Right cardiac atrium (tissue), 5 donors: ENCODE measurements around the gene VSX1. TPM values are rescaled to one million over a fixed set of nuclear protein-coding genes. Genes with fewer than 3 reads are reported as not detected.

ENCODE experiments used
- ATAC-seq, 2 donors: fragments of 200-7000 bp; cut with Tn5 transposase; one replicate each; pipeline versions ENCODE4 v1.8.0 to v1.9.1; 2020; ENCODE audit warnings: moderate library complexity in 2 of 2, mild to moderate bottlenecking in 1 of 2
- DNase-seq, 3 donors: peaks; one replicate each; pipeline ENCODE4 v3.0.0-alpha.2; 2020
- H3K27ac ChIP-seq: one replicate; pipeline ENCODE4 v1.5.1; 2013; ENCODE audit warnings: mild to moderate bottlenecking, low read length, control low read depth, moderate library complexity
- H3K27me3 ChIP-seq: one replicate; pipeline ENCODE4 v1.6.1; 2013; ENCODE audit not compliant: control insufficient read depth, insufficient read depth
- H3K4me1 ChIP-seq: one replicate; pipeline ENCODE4 v1.6.1; 2013; ENCODE audit warnings: low read length; ENCODE audit not compliant: control insufficient read depth, insufficient read depth
- H3K4me3 ChIP-seq: one replicate; pipeline ENCODE4 v1.5.1; 2013; ENCODE audit warnings: low read length, control low read depth
- H3K9me3 ChIP-seq: one replicate; pipeline ENCODE4 v1.6.1; 2013; ENCODE audit warnings: low read length; ENCODE audit not compliant: control insufficient read depth
- WGBS: extraction: QIAGEN DNeasy Blood & Tissue Kit; methylation state at CpG from one replicate; pipeline ENCODE4 v1.1.7; 2013; 5-methylcytosine and 5-hydroxymethylcytosine counted together
- intact Hi-C, 4 donors: fragments of 100-400 bp; cut with DNase I; formaldehyde crosslinking; loops; one replicate each; pipeline versions ENCODE4 v1.11.0 to v1.14.0; 2022 to 2023
- long read RNA-seq, 4 donors: library from polyadenylated mRNA; unstranded; transcript quantifications; one replicate each; pipeline ENCODE4 v2.0.0, GENCODE V29; 2020 to 2021
- polyA plus RNA-seq: library from polyadenylated mRNA; stranded (reverse); fragments of 200-250 nt; gene quantifications from one replicate; pipeline ENCODE4 v1.2.3, GENCODE V29; 2013
- total RNA-seq, 4 donors: library from RNA; stranded (reverse); fragmentation: NEBNext Ultra II Directional; extraction: Animal tissue kit (Norgen Biotek cat#: 25700); gene quantifications; one replicate each; pipeline ENCODE4 v1.2.1, GENCODE V29; 2021
- donor health status: healthy with polysubstance abuse.
- donor health status: DM: no; HTN: yes; CAD: no.
- donor health status: DM: no; HTN: no; CAD: no.
- donor health status: DM: no; HTN: yes; CAD: no; lungs with severe emphysema.
- donor health status: DM: yes; HTN: yes; CAD: no.

VSX1 gene
- under 1 TPM in 1 of 4 donors, not detected in 3; 0.44 TPM for total RNA-seq
- polyA plus RNA-seq, result 0.27 TPM
- long read RNA-seq, donor 1, result 0 reads
- long read RNA-seq, donor 2, partial matches to known transcripts, result 0 of 1 reads
- long read RNA-seq, donor 2, other reads (novel, unspliced or antisense), result 1 of 1 reads
- long read RNA-seq, donor 3, result 0 reads
- long read RNA-seq, donor 4, partial matches to known transcripts, result 0 of 2 reads
- long read RNA-seq, donor 4, other reads (novel, unspliced or antisense), result 0 of 2 reads

DNA sequence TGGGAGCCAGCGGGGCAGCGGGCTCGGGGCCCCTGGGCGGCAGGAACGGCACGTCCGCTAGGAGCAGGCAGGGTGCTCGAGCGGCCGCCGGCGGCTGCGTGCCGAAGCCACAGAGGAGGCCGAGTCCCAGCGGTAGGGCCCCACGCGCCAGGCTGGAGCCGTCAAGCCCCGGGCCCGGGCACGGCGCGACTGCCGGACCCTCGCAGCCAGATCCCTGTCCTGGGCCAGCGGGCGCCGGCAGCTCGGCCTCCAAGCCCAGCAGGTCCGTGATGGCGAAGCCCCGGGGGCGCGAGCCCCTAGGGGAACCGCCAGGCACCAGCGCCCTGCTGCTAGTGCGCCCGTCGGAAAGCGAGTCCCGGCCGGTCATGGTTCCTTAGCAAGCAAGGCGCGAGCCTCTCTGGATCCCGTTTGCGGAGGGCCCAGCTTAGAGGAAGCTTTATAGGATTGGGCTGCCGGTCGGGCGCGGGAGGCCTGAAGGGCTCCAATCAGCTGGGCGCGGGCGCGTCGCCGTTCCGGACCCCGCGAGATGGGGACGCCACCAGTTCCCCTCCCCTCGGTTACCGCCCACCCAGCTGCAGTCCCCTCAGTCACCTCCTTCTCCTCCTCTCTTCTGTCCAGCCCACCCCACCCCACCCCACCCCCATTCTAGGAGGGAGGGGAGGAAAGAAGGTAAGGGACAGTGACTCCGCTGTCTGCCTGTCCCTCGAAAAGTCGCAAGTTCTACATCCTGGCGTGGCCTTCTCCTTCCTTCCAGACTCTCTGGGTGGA is at the start of gene VSX1:
TSS of gene VSX1 (minus strand) at position 412 of the 768 bp plus-strand sequence. CDS start at position 367, 45 bp downstream.
- intact Hi-C loops, result no loop called here

DNA sequence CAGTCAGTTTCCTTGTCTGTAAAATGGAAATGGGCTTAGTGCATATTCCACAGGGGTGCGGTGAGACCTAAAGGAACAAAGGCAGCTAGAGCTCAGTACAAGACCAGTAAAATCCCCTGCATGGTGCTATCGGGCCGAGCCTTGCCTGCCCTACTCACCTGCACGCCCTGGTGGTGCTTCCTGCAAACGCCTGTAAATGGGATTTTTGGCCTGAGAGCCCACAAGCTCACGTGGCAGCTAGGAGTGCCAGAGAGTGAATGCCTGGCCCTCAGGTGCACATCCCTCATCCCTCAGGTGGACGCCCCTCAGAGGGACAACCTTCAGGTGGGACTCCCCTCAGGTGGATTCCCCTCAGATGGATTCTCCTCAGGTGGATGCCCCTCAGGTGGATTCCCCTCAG is 48.0 kb upstream of the VSX1 start:
- intact Hi-C loops, result loop anchor here in 1 of 4 donors (10.0 kb wide), 1 partner anchor 45 kb away; no protein-coding TSS in a partner anchor
- WGBS, result 80% methylated on average over 7 of the region's 7 CpGs
- Histone ChIP-seq H3K4me3 (no peak overlapping the region), H3K4me1 (no peaks in the 10 kb centered on the region), H3K27ac (no peak overlapping the region), H3K9me3 (no peaks in the 10 kb centered on the region), H3K27me3 (no peaks in the 10 kb centered on the region)
- ATAC-seq (no peak), DNase-seq (no peak)

More for the DNA sequence above, at the start of gene VSX1:
- DNase-seq, result no peak
- Histone ChIP-seq H3K4me3 (no peak within 1 kb of the TSS), H3K27ac (no peak within 1 kb of the TSS), H3K27me3 (no peaks in the 10 kb centered on the region), H3K4me1 (no peaks in the 10 kb centered on the region), H3K9me3 (no peaks in the 10 kb centered on the region)
- 5% methylated on average over 67 of the region's 67 CpGs for WGBS
- ATAC-seq, result no peak

DNA sequence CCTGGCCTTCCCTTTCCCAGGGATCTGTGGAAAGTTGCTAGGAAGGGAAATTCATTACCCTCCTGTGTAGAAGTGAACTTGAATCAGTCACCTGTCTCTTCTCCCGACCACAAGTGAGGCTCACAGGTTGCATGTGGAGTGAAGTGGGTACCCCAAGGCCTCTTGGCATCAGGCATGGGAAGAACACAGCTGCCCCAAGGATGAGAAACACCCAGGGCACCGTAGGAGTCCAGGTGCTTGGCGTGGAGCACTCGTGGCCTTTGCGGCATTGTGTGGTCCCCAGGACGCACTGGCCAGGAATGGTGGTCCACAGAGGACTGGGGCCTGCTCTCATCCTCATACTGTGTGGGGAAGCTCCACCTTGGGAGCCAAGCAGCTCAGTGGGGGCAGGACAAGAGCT is 47.5 kb upstream of the VSX1 start:
- intact Hi-C loops, result loop anchor here in 1 of 4 donors (10.0 kb wide), 1 partner anchor 45 kb away; no protein-coding TSS in a partner anchor
- DNase-seq (no peak), ATAC-seq (no peak)
- 88% methylated on average over 6 of the region's 6 CpGs for WGBS
- Histone ChIP-seq H3K9me3 (no peaks in the 10 kb centered on the region), H3K27ac (no peak overlapping the region), H3K4me1 (no peaks in the 10 kb centered on the region), H3K27me3 (no peaks in the 10 kb centered on the region), H3K4me3 (no peak overlapping the region)

DNA sequence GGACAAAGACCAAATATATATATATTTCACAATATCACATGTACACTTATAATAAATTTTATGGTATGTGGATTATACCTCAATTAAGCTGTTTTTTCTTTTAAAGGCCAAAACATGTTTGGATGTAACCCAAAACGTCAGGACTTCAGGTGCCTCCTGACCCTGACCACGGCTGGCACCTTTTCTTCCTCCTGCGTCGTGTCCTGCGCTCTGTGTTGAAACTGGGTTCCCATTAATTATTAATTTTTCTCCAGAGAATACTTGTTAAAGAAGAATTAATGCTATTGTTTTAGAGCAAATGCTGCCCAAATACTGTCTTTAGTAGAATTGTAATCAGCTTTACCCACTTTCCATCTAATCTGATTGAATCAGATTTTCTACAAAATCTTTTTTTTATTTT is 46.7 kb upstream of the VSX1 start:
- Histone ChIP-seq H3K27me3 (no peaks in the 10 kb centered on the region), H3K4me1 (no peaks in the 10 kb centered on the region), H3K27ac (no peak overlapping the region), H3K9me3 (no peaks in the 10 kb centered on the region), H3K4me3 (no peak overlapping the region)
- intact Hi-C loops, result loop anchor here in 1 of 4 donors (10.0 kb wide), 1 partner anchor 46 kb away; no protein-coding TSS in a partner anchor
- DNase-seq (no peak), ATAC-seq (no peak)
- WGBS, result 86% methylated on average over 5 of the region's 5 CpGs

DNA sequence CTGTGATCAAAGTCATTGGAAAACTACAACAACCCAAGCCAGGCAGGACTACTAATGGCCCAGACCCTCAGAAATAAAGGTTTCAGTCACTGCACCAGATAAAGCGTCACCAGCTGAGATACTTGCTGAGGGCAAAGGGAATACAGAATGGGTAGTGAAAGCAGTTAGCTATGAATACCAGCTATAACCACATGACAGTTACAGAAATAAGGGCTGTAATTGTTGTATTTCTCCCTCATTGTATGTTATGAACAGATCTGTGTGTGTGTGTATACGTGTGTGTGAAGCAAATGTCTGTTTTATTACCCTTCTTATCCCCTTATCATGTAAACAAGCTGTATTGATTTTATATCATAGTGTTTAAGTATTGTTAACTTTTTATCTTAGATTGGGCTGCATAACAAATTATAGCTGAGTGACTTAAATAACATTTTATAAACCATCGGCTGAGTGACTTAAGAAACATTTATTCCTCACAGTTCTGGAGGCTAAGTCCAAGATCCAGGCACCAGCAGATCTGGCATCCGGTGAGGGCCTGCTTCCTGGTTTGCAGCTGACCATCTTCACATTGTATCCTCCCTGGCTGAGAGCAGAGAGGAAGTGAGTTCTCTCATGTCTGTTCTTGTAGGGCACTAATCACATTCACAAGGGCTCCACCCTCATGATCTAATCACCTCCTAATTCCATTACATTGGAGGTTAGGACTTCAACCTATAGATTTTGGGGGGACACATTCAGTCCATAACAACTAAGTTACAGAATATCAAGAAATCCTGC is 46.0 kb upstream of the VSX1 start:
- 86% methylated on average over 4 of the region's 4 CpGs for WGBS
- Histone ChIP-seq H3K9me3 (no peaks in the 10 kb centered on the region), H3K4me1 (no peaks in the 10 kb centered on the region), H3K27ac (no peak overlapping the region), H3K27me3 (no peaks in the 10 kb centered on the region), H3K4me3 (no peak overlapping the region)
- DNase-seq, result no peak
- no peak for ATAC-seq
- intact Hi-C loops, result loop anchor here in 1 of 4 donors (10.0 kb wide), 1 partner anchor 47 kb away; no protein-coding TSS in a partner anchor

DNA sequence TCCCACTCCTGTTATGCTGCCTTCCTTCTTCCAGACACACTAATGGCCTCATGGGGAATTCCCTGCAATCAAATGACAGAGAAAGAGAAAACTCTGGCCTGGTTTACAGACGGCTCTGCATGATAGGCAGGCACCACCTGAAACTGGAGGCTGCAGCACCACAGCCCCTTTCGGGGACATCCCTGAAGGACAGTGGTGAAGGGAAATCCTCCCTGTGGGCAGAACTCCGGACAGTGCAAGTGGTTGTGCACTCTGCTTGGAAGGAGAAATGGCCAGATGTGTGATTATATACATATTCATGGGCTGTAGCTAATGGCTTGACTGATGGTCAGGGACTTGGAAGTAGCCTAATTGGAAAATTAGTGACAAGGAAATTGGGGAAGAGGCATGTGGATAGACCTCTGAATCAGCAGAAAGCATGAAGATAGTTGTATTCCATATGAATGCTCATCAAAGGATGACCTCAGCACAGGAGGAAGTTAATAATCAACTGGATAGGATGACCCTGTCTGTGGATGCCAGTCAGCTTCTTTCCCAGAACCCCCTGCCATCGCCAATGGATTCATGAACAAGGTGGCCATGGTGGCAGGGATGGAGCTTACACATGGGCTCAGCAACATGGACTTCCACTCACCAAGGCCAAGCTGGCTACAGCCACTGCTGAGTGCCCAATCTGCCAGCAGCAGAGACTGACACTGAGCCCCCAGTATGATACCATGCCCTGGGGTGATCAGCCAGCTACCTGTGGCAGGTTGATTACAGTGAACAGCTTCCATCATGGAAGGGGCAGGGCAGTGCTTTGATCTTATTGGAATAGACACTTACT is 44.5 kb upstream of the VSX1 start:
- WGBS, result 83% methylated on average over 4 of the region's 4 CpGs
- ATAC-seq (no peak), DNase-seq (no peak)
- no peak overlapping the region for H3K4me3 ChIP-seq
- no peaks in the 10 kb centered on the region for H3K4me1 ChIP-seq
- intact Hi-C loops, result loop anchor here in 1 of 4 donors (10.0 kb wide), 1 partner anchor 48 kb away; no protein-coding TSS in a partner anchor
- H3K27ac ChIP-seq, result no peak overlapping the region
- no peaks in the 10 kb centered on the region for H3K9me3 ChIP-seq
- no peaks in the 10 kb centered on the region for H3K27me3 ChIP-seq

DNA sequence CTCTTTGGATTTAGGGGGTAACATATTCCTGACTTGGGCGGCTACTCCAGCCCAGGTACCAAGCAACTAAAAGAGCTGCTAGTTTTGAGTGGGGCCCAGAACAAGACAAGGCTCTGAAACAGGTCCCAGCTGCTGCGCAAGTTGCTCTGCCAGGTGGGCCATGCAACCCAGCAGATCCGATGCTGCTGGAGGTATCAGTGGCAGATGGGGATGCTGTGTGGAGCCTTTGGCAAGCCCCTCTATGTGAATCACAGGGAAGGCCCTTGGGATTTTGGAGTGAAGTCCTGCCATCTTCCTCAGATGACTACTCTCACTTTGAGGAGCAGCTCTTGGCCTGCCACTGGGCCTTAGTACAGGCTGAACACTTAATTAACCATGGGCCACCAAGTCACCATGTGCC is 43.7 kb upstream of the VSX1 start:
- no peak overlapping the region for H3K27ac ChIP-seq
- H3K4me3 ChIP-seq, result no peak overlapping the region
- no peak for DNase-seq
- no peaks in the 10 kb centered on the region for H3K27me3 ChIP-seq
- intact Hi-C loops, result loop anchor here in 1 of 4 donors (10.0 kb wide), 1 partner anchor 49 kb away; no protein-coding TSS in a partner anchor
- 84% methylated on average over 3 of the region's 3 CpGs for WGBS
- H3K9me3 ChIP-seq, result no peaks in the 10 kb centered on the region
- no peak for ATAC-seq
- H3K4me1 ChIP-seq, result no peaks in the 10 kb centered on the region

DNA sequence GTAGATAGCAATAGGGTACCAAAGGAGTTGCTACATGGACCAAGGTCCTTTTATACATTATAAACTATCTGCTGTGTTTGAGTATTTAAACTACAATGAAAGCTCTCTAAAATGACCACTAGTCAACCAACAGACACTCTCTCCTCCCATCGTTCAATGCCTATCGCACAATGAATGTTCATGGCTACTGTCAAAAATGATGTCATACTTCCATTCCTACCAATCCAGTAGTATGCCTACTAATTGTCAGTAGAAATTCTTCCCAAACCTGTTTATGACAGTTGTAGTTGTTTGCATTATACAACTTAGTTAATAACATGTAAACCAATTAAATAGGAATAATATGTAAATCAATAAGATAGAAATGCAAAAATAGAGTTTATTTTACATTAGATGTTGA is 39.0 kb upstream of the VSX1 start:
- no peak for ATAC-seq
- no peaks in the 10 kb centered on the region for H3K27me3 ChIP-seq
- intact Hi-C loops, result loop anchor here in 1 of 4 donors (10.0 kb wide), 1 partner anchor 54 kb away; no protein-coding TSS in a partner anchor
- no peak overlapping the region for H3K27ac ChIP-seq
- H3K4me1 ChIP-seq, result peaks cover 3% of the 10 kb centered on the region
- DNase-seq, result no peak
- H3K9me3 ChIP-seq, result no peaks in the 10 kb centered on the region
- no peak overlapping the region for H3K4me3 ChIP-seq
- WGBS, result 95% methylated on average over 2 of the region's 2 CpGs

DNA sequence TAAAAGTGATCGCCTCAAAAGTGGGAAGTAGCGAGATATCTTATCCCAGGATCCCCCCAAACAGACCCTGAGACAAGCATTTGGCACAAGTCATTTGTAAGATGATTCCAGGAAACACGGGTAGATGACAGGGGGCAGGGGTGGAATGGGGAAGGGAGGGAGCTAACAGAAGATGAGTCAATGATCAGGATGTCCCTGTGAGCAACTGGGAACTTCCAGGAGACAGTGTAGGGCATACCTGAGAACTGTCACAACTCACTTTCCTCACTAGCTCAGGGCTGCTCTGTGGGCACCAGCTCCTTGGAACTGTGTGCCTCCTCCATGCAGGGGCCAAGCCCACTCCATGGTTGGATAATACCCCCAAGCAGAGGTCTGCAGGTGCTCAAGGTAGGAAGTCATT is 38.5 kb upstream of the VSX1 start:
- intact Hi-C loops, result loop anchor here in 1 of 4 donors (10.0 kb wide), 1 partner anchor 54 kb away; no protein-coding TSS in a partner anchor

DNA sequence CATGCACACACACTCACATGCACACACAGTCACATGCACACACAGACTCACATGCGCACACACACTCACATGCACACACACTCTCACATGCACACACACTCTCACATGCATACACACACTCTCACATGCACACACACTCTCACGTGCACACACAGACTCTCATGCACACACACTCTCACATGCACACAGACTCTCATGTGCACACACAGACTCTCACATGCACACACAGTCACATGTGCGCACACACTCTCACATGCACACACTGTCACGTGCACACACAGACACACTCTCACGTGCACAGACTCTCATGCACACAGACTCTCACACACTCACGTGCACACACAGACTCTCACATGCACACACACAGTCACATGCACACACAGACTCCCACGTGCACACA is 36.6 kb upstream of the VSX1 start:
- Histone ChIP-seq H3K4me3 (no peak overlapping the region), H3K4me1 (peaks cover 3% of the 10 kb centered on the region), H3K9me3 (no peaks in the 10 kb centered on the region), H3K27ac (no peak overlapping the region), H3K27me3 (no peaks in the 10 kb centered on the region)
- intact Hi-C loops, result no loop called here
- ATAC-seq (no peak), DNase-seq (no peak)
- 90% methylated on average over 7 of the region's 7 CpGs for WGBS

More for the DNA sequence above, 38.5 kb upstream of the VSX1 start:
- WGBS, result 69% methylated on average over 3 of the region's 3 CpGs
- H3K4me1 ChIP-seq, result peaks cover 3% of the 10 kb centered on the region
- H3K27me3 ChIP-seq, result no peaks in the 10 kb centered on the region
- H3K4me3 ChIP-seq, result no peak overlapping the region
- ATAC-seq (no peak), DNase-seq (no peak)
- H3K9me3 ChIP-seq, result no peaks in the 10 kb centered on the region
- no peak overlapping the region for H3K27ac ChIP-seq
